IMR-90 (cell line): Measurements from ENCODE around the gene NCSTN. TPM values are rescaled to one million over a fixed set of nuclear protein-coding genes. Genes with fewer than 3 reads are reported as not detected.

Experiments used
- ATAC-seq: fragments of 200-7000 bp; cut with Tn5 transposase; 2 replicates; pipeline ENCODE4 v1.9.1; 2020; ENCODE audit warnings: low read depth, mild to moderate bottlenecking, moderate library complexity
- BruUV-seq: library from RNA; stranded (reverse); fragments of 400-500 nt; replicated peaks from 2 replicates; lab custom pipeline; 2021; lab: Mats Ljungman, UMichigan
- CTCF ChIA-PET: fragments of 300-600 bp; formaldehyde crosslinking; extraction: SDS; loops from one replicate; lab custom pipeline; 2021; ENCODE audit warnings: antibody characterized with exemption; lab: Yijun Ruan, JAX
- POLR2A ChIA-PET: fragments of 300-600 bp; sonication (Branson Sonifier 250); formaldehyde crosslinking; loops from one replicate; lab custom pipeline; 2022; ENCODE audit warnings: antibody characterized with exemption; ENCODE audit not compliant: unreplicated experiment; lab: Charles Lee
- DNase-seq: peaks from one replicate; pipeline ENCODE4 v3.0.0; 2013
- H2AFZ ChIP-seq: replicated peaks from 2 replicates; pipeline ENCODE3; 2013; ENCODE audit warnings: low read length, mild to moderate bottlenecking; ENCODE audit not compliant: poor library complexity
- H2AK5ac ChIP-seq: 2 replicates; pipeline ENCODE4 v1.6.1; 2013; ENCODE audit warnings: low read depth, low read length, inconsistent platforms
- H2AK9ac ChIP-seq: replicated peaks from 2 replicates; pipeline ENCODE3; 2013; ENCODE audit warnings: mild to moderate bottlenecking, low read depth, low read length, moderate library complexity; ENCODE audit not compliant: poor library complexity
- H2BK120ac ChIP-seq: 2 replicates; pipeline ENCODE4 v1.6.1; 2013; ENCODE audit warnings: low read depth, low read length, inconsistent platforms
- H2BK15ac ChIP-seq: 3 replicates; pipeline ENCODE4 v1.6.1; 2013; ENCODE audit warnings: low read depth, low read length, inconsistent platforms
- H2BK20ac ChIP-seq: 2 replicates; pipeline ENCODE4 v1.6.1; 2013; ENCODE audit warnings: low read depth, mild to moderate bottlenecking, inconsistent platforms, low read length, moderate library complexity
- H2BK5ac ChIP-seq: 2 replicates; pipeline ENCODE4 v1.6.1; 2013; ENCODE audit warnings: mild to moderate bottlenecking, low read depth, low read length, inconsistent platforms; ENCODE audit not compliant: poor library complexity, severe bottlenecking
- H3K14ac ChIP-seq: replicated peaks from 2 replicates; pipeline ENCODE4 v1.6.1; 2013; ENCODE audit warnings: low read depth, low read length, inconsistent platforms
- H3K18ac ChIP-seq: 2 replicates; pipeline ENCODE4 v1.6.1; 2013; ENCODE audit warnings: low read depth, low read length, control low read depth
- H3K23ac ChIP-seq: 2 replicates; pipeline ENCODE4 v1.6.1; 2013; ENCODE audit warnings: low read depth, low read length, inconsistent platforms
- H3K27ac ChIP-seq: 2 replicates; pipeline ENCODE4 v1.5.1; 2013; ENCODE audit warnings: mild to moderate bottlenecking, control low read depth, low read length; ENCODE audit not compliant: insufficient read depth
- H3K27me3 ChIP-seq: 2 replicates; pipeline ENCODE4 v1.6.1; 2013; ENCODE audit warnings: low read length; ENCODE audit not compliant: control insufficient read depth, insufficient read depth
- H3K36me3 ChIP-seq: 2 replicates; pipeline ENCODE4 v1.6.1; 2013; ENCODE audit warnings: low read length, mixed read lengths; ENCODE audit not compliant: control insufficient read depth, insufficient read depth
- H3K4ac ChIP-seq: 2 replicates; pipeline ENCODE4 v1.6.1; 2013; ENCODE audit warnings: low read depth, low read length, inconsistent platforms
- H3K4me1 ChIP-seq: 2 replicates; pipeline ENCODE4 v1.6.1; 2013; ENCODE audit warnings: low read length, mixed read lengths; ENCODE audit not compliant: control insufficient read depth, insufficient read depth
- H3K4me2 ChIP-seq: 2 replicates; pipeline ENCODE4 v1.6.1; 2013; ENCODE audit warnings: low read depth, mild to moderate bottlenecking, control low read depth, low read length, moderate library complexity
- H3K4me3 ChIP-seq: 2 replicates; pipeline ENCODE4 v1.5.1; 2013; ENCODE audit warnings: low read depth, mild to moderate bottlenecking, control low read depth, low read length, moderate library complexity; ENCODE audit not compliant: insufficient read depth
- H3K56ac ChIP-seq: 2 replicates; pipeline ENCODE4 v1.6.1; 2013; ENCODE audit warnings: low read length, inconsistent platforms; ENCODE audit not compliant: insufficient read depth; ENCODE audit errors: extremely low read depth
- H3K79me1 ChIP-seq, 2 experiments: 2 replicates each; pipeline ENCODE4 v1.6.1; 2013; ENCODE audit warnings: low read length in 2 of 2, inconsistent platforms in 1 of 2, low read depth in 1 of 2
- H3K9ac ChIP-seq: 2 replicates; pipeline ENCODE4 v1.6.1; 2013; ENCODE audit warnings: low read depth, low read length, control low read depth
- H3K9me1 ChIP-seq: 2 replicates; pipeline ENCODE4 v1.6.1; 2013; ENCODE audit warnings: low read length, inconsistent platforms; ENCODE audit not compliant: insufficient read depth
- H3K9me3 ChIP-seq: 2 replicates; pipeline ENCODE4 v1.6.1; 2013; ENCODE audit warnings: low read length; ENCODE audit not compliant: control insufficient read depth, insufficient read depth
- H4K20me1 ChIP-seq: 2 replicates; pipeline ENCODE4 v1.6.1; 2013; ENCODE audit warnings: low read length, inconsistent platforms; ENCODE audit not compliant: insufficient read depth
- H4K5ac ChIP-seq: 2 replicates; pipeline ENCODE4 v1.6.1; 2013; ENCODE audit warnings: mild to moderate bottlenecking, low read depth, low read length, control low read depth
- H4K8ac ChIP-seq, 2 experiments: 2 replicates each; pipeline ENCODE4 v1.6.1; 2013; ENCODE audit warnings: low read depth in 2 of 2, low read length in 2 of 2, control low read depth in 1 of 2, inconsistent platforms in 1 of 2
- H4K91ac ChIP-seq: 2 replicates; pipeline ENCODE4 v1.6.1; 2013; ENCODE audit warnings: low read depth, low read length, inconsistent platforms; ENCODE audit not compliant: insufficient read depth
- CHD1 ChIP-seq: IDR thresholded peaks from 2 replicates; pipeline ENCODE4 v1.6.1; 2012; ENCODE audit warnings: low read depth, low read length, improper control_type of control experiment
- ELK1 ChIP-seq: fragments of 150-350 bp; IDR thresholded peaks from 2 replicates; pipeline ENCODE4 v1.6.1; 2016; ENCODE audit warnings: low read depth, mild to moderate bottlenecking, low read length, moderate library complexity, borderline replicate concordance
- FOS ChIP-seq: fragments of 150-350 bp; IDR thresholded peaks from 2 replicates; pipeline ENCODE4 v1.6.1; 2016; ENCODE audit warnings: low read depth, low read length
- WGBS, 2 experiments: methylation state at CpG; one replicate each; pipeline versions ENCODE4 v1.1.5 to v1.1.7; 2013; ENCODE audit warnings: missing lambda C conversion rate in 2 of 2; ENCODE audit not compliant: insufficient read length in 1 of 2; ENCODE audit errors: extremely low coverage in 2 of 2; 5-methylcytosine and 5-hydroxymethylcytosine counted together
- dilution Hi-C: fragments of 300-500 bp; cut with HindIII; formaldehyde crosslinking; loops from one replicate; pipeline ENCODE4 v1.14.3; 2018; ENCODE audit warnings: low sequenced_read_pairs; ENCODE audit not compliant: unreplicated experiment
- in situ Hi-C: fragments of 300-500 bp; cut with MboI; formaldehyde crosslinking; loops from 3 replicates; pipeline ENCODE4 v1.14.3; 2019; ENCODE audit warnings: low sequenced_read_pairs, inconsistent platforms, mixed read lengths
- intact Hi-C: fragments of 100-400 bp; cut with micrococcal nuclease; formaldehyde crosslinking; loops from 2 replicates; pipeline ENCODE4 v1.10.0; 2022
- polyA plus RNA-seq, 3 experiments: library from polyadenylated mRNA; depleted of rRNA; stranded (reverse); fragments of >200 nt; gene quantifications; 2 replicates each; pipeline ENCODE4 v1.2.3, GENCODE V29; 2012; ENCODE audit warnings: low replicate concordance in 1 of 3
- total RNA-seq: library from RNA; depleted of rRNA; stranded (reverse); fragments of >200 nt; gene quantifications from 2 replicates; pipeline ENCODE4 v1.2.3, GENCODE V29; 2012

Gene NCSTN
- total and polyA plus RNA-seq, 2 of the 4 experiments (the other 2 are of a cell fraction) = 60.2 to 182 TPM

GRCh38 chr1:160400646-160401486 is 57.7 kb downstream of the NCSTN start:
- H2BK20ac ChIP-seq = no peak overlapping the region
- H3K4me3 ChIP-seq = peak overlapping the region; percentile 62
- 1% methylated on average over 22 of the region's 55 CpGs; no CpG with 5 or more reads in 1 of the 2 experiments for WGBS, 2 experiments
- peak overlapping the region; percentile 9 for H2AK9ac ChIP-seq
- intact Hi-C loops (no loop called here), dilution Hi-C loops (no loop called here), in situ Hi-C loops (no loop called here)
- ATAC-seq (peak; percentile 35), DNase-seq (no peak)
- H3K9me3 ChIP-seq = no peaks in the 10 kb centered on the region
- H3K27me3 ChIP-seq = peaks cover 33% of the 10 kb centered on the region
- 0 out of 2 replicates have a peak overlapping the region, but pooled peaks have one; percentile 27 for H3K23ac ChIP-seq
- no peak overlapping the region for H3K18ac ChIP-seq
- no peak for TF ChIP-seq CHD1
- no peak for TF ChIP-seq ELK1
- no peak for TF ChIP-seq FOS
- peak overlapping the region; percentile 74 for H2AFZ ChIP-seq
- H2BK120ac ChIP-seq = no peak overlapping the region
- no peak overlapping the region for H3K14ac ChIP-seq
- no peaks in the 10 kb centered on the region for H3K36me3 ChIP-seq
- H2BK15ac ChIP-seq = no peak overlapping the region
- H3K27ac ChIP-seq = no peak overlapping the region; the same call in 1 of the 2 replicates
- H3K4me2 ChIP-seq = peak overlapping the region; percentile 76
- no peak overlapping the region; a peak in 1 of 4 replicates for H4K8ac ChIP-seq
- no peak overlapping the region; the same call in 1 of the 2 replicates for H4K5ac ChIP-seq
- ChIA-PET CTCF (interaction anchor here (0.6 kb wide), 1 partner anchor 1677 kb away, joined by 3 read pairs; no protein-coding TSS in a partner anchor), POLR2A (no interaction called here)
- H2AK5ac ChIP-seq = no peak overlapping the region
- H3K4me1 ChIP-seq = no peaks in the 10 kb centered on the region
- no peak overlapping the region for H2BK5ac ChIP-seq
- peaks cover 5% of the 10 kb centered on the region; the same call in 1 of the 2 replicates for H3K9me1 ChIP-seq
- no peak overlapping the region; the same call in 1 of the 2 replicates for H3K4ac ChIP-seq
- BruUV-seq = no TSS peak
- no peaks in the 10 kb centered on the region for H3K79me1 ChIP-seq
- peak overlapping the region; percentile 61 for H3K9ac ChIP-seq
- H4K91ac ChIP-seq = no peak overlapping the region
- no peaks in the 10 kb centered on the region for H4K20me1 ChIP-seq
- no peak overlapping the region for H3K56ac ChIP-seq
